ENCODE data around the gene TNNT3.

DNA sequence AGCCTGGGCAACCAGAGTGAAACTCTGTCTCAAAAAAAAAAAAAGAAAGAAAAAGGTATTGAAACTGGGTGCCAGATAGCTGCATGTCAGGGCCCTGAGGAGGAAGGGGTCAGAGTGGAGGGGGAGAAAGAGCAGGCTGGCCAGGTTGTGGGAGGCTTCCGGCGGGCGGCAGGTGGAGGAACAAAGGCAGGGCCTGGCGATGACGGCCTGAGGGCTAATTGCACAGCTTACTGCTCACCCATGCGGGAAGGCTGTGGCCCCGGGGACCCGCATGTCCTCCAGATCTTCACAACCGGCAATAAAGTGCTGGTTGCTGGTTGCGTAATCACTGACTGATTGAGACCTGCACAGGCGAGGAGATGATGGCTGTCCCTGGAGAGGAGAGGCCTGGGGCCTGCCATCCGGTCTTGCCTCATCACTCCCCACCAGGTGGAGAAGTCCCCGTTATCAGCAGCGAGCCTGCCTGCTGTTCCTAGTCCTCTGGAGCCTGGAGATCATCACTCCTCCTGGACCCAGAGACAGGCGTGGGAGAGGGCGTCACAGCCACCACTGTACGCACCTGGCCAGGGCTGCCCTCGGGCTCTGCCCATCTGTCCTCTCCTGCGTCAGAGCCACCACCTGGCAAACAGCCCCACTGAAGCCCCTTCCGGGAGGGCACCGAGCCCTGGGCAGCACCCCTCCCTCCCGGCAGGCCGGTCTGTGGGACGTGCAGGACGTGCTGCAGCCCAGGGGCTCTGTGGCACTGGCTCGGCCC is 59.4 kb downstream of the TNNT3 start:
- TF ChIP-seq, protein P1, sequence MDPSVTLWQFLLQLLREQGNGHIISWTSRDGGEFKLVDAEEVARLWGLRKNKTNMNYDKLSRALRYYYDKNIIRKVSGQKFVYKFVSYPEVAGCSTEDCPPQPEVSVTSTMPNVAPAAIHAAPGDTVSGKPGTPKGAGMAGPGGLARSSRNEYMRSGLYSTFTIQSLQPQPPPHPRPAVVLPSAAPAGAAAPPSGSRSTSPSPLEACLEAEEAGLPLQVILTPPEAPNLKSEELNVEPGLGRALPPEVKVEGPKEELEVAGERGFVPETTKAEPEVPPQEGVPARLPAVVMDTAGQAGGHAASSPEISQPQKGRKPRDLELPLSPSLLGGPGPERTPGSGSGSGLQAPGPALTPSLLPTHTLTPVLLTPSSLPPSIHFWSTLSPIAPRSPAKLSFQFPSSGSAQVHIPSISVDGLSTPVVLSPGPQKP (IDR thresholded peaks at IDR 0.05; ENCODE audit: borderline replicate concordance, low read depth, low read length) = no peak
- TF ChIP-seq, protein P2, sequence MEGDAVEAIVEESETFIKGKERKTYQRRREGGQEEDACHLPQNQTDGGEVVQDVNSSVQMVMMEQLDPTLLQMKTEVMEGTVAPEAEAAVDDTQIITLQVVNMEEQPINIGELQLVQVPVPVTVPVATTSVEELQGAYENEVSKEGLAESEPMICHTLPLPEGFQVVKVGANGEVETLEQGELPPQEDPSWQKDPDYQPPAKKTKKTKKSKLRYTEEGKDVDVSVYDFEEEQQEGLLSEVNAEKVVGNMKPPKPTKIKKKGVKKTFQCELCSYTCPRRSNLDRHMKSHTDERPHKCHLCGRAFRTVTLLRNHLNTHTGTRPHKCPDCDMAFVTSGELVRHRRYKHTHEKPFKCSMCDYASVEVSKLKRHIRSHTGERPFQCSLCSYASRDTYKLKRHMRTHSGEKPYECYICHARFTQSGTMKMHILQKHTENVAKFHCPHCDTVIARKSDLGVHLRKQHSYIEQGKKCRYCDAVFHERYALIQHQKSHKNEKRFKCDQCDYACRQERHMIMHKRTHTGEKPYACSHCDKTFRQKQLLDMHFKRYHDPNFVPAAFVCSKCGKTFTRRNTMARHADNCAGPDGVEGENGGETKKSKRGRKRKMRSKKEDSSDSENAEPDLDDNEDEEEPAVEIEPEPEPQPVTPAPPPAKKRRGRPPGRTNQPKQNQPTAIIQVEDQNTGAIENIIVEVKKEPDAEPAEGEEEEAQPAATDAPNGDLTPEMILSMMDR (conservative IDR thresholded peaks at IDR 0.05; ENCODE audit: low read depth, low read length) = no peak

Data from IMR-90 (cell line).